Fibroblast of pulmonary artery (primary cell): ENCODE measurements around the gene PPIL1.

ENCODE experiments used
- DNase-seq: peaks from one replicate; pipeline ENCODE4 v3.0.0-alpha.2; 2010; ENCODE audit warnings: low read depth
- H3K4me3 ChIP-seq: replicated peaks from 2 replicates; pipeline ENCODE4 v1.5.1; 2011; ENCODE audit warnings: low read depth, mild to moderate bottlenecking, control low read depth, low read length, moderate library complexity
- TF ChIP-seq, protein P1 (sequence below): IDR thresholded peaks from 2 replicates; pipeline ENCODE4 v1.5.1; 2011; ENCODE audit warnings: mild to moderate bottlenecking, control low read depth, low read length, inconsistent platforms; ENCODE audit errors: missing control alignments

The PPIL1 gene

DNA sequence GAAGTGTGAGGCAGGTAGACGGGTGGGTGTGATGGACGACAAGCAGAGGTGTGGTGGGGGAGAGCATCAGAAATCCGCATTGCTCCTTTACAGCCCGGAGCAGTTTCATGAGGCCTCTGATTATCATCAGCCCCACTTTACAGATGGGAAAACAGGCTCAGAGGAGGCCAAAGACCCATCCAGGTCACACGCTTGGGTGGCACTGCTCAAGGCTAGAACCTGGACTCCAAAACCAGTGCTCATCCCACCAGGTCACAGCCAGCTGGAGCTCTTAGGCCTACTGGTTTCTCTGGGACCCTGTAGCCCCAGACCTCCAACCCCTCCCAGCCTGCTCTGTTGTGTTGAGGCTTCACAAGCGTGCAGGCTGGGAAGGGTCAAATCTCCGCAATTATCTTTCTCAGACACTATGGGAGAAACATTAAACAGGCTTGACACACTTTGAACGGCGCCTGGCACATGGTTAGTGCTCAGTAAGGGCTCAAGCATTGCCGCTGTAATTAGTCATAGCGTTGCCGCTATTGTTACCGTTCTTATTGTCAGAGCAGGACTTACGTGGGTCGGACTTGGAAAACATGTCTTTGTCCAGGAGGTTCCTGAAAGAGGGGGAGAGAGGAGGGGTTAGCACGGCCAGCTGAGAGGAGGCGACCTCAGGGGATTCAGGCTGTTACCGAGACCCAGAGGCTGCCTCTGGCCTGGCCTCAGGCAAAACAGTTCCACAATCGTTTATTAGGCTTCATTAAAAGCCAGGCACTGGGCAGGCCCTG, 51.9 kb downstream of the PPIL1 start:
- DNase-seq, result peak; percentile 60
- TF ChIP-seq, protein P1, sequence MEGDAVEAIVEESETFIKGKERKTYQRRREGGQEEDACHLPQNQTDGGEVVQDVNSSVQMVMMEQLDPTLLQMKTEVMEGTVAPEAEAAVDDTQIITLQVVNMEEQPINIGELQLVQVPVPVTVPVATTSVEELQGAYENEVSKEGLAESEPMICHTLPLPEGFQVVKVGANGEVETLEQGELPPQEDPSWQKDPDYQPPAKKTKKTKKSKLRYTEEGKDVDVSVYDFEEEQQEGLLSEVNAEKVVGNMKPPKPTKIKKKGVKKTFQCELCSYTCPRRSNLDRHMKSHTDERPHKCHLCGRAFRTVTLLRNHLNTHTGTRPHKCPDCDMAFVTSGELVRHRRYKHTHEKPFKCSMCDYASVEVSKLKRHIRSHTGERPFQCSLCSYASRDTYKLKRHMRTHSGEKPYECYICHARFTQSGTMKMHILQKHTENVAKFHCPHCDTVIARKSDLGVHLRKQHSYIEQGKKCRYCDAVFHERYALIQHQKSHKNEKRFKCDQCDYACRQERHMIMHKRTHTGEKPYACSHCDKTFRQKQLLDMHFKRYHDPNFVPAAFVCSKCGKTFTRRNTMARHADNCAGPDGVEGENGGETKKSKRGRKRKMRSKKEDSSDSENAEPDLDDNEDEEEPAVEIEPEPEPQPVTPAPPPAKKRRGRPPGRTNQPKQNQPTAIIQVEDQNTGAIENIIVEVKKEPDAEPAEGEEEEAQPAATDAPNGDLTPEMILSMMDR, result no peak
- no peak overlapping the region for H3K4me3 ChIP-seq

DNA sequence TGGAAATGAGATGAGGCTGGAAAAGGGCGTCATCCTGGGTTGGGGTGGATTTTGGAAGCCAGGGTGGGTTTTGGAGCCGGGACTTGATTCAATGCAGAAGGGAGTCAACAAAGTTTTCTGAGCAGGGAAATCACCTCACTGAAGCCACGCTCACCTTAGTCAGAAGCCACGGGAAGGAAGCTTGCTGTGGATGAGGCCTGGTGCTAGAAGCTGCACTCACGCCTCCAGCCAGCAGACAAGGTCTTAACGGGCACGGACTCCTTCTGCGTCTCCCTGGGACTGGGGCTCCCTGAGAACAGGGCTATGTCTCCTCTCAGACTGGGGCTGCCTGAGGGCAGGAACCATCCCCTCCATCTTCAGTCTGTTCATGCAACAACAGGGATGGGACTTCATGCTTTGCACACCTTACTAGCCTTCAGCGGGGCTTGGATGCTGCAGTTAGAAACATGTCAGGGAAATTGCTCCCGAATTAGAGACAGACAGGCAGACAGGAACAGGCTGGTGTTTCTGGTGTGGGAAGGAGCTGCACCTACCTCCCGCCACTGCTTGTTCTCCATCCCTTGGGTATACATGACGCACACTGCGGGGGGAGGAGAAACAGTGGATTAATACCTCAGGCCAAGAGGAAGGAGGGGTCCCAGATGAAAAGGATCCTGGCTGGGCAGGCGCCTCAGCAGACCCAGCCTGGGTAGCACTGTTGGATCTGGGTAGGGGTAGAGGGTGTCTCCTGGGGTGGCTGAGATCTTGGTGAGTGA, 52.8 kb downstream of the PPIL1 start:
- TF ChIP-seq, protein P1, result no peak
- no peak for DNase-seq
- H3K4me3 ChIP-seq, result no peak overlapping the region

DNA sequence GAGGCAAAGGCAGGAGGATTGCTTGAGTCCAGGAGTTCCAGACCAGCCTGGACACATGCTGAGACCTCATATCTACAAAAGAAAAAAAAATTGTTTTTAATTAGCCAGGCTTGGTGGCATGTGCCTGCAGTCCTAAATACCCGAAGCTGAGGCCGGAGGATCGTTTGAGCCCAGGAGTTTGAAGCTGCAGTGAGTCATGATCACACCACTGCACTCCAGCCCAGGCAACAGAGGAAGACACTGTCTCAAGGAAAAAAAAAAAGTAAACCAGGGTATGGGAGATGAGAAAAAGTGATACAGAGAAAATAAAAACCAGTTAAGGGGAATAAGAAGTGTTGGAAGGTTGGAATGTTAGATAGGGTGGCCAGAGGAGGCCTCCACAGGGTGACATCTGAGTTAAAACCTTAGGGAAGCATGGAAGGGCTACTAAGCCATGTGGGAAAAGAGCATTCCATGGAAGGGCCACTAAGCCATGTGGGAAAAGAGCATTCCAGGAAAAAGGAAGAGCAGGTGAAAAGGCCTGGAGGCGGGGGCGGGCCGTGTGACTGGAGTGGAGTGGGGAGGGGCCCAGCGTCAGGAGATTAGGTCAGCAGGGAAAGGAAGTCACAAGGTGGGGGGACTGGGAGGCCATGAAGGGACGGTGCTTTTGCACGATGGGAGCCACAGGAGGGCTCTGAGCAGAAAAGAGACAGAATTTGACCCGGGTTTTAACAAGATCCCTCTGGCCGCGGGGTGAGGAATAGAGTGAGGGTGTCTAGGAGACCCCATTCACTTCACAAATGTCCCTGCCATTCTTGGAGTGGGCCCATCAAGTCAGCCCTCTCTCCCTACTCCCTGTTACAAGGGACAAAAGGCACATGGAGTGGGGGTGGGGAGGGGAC, 53.7 kb downstream of the PPIL1 start:
- TF ChIP-seq, protein P1, result no peak
- H3K4me3 ChIP-seq, result no peak overlapping the region
- peak; percentile 41 for DNase-seq

DNA sequence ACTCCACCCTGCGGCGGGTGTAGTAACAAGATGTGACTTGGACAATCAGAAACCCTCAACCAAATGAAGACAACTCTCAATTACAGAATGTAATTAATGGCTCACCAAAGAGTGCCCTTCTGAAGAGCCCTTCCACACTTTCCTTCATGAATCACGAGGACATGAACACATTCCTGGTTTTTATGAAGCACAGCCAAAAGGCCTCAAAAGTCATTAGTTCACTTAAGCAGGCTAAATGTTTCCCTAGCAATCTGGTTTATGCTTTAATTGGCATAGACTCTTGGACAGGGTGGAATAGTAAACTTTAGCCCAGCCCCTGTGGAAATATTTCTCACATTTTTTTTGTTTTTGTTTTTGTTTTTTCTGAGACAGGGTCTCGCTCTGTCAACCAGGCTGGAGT, 55.8 kb downstream of the PPIL1 start:
- H3K4me3 ChIP-seq, result no peak overlapping the region
- DNase-seq, result no peak
- TF ChIP-seq, protein P1, result no peak

DNA sequence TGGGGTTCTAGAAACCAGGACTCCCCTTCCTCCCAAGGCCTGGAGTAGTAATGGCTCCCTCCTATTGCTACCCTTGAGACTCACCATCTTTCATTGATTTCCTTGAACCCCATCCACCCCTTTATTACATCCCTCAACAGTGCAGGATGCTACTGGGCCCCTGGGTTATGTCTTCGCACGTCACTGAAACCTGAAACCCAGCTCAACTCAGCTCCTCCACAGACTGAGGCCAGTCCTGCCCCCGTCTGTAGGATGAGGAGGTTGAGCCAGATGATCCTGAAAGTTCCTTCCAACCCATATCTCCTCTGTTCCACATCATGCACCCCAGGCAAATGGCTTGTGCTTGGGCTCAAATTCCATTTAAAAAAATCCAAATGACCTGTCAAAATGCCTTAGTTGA, 56.8 kb downstream of the PPIL1 start:
- DNase-seq, result no peak
- TF ChIP-seq, protein P1, result no peak
- no peak overlapping the region for H3K4me3 ChIP-seq

DNA sequence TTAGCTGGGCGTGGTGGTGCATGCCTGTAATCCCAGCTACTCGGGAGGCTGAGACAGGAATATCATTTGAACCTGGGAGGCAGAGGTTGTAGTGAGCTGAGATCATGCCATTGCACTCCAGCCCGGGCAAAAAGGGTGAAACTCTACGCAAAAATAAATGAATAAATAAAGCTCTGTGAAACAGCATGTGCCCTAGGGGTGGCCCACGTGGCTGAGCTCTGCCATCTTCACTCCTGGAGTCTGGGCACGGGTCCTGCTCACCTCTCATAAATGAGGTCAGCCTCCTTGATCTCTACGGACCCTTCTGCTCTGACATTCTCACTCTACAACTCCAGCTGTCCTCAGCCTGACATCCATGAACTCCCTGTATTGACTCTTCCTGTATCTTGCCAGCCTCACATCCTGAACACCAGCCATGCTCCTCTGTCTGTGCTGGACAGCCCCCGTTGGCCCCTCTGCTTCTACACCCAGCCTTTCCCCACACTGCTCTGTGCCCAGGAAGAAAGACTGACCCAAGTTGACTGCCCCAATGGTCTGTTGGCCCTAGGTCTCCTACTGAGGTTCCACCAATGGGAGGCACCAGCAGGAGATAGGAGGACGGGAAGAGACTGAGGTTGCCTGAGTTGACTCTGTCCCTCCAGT, 57.3 kb downstream of the PPIL1 start:
- no peak overlapping the region for H3K4me3 ChIP-seq
- TF ChIP-seq, protein P1, result no peak
- no peak for DNase-seq
